HL-60 (cell line): Measurements from ENCODE around the gene SAPCD2.
"Not testable (repeated sequence)": the region's sequence is repeated elsewhere in the genome, so short reads cannot be mapped to it uniquely, and the experiment has no call there.

Experiments
- DNase-seq, 2 experiments: peaks; one replicate each; pipeline ENCODE4 v3.0.0-alpha.2; 2010 to 2020; ENCODE audit warnings: low read depth in 1 of 2, low spot score in 1 of 2
- H3K27ac ChIP-seq: fragments of 250-450 bp; sonication (Bioruptor Pico); replicated peaks from 2 replicates; pipeline ENCODE4 v1.5.1; 2020; ENCODE audit warnings: mild to moderate bottlenecking, moderate library complexity
- H3K27me3 ChIP-seq: fragments of 250-450 bp; sonication (Bioruptor Pico); 2 replicates; pipeline ENCODE4 v1.5.1; 2021; ENCODE audit warnings: mild to moderate bottlenecking, moderate library complexity; ENCODE audit not compliant: insufficient read depth, poor library complexity, severe bottlenecking
- H3K4me3 ChIP-seq: replicated peaks from 2 replicates; pipeline ENCODE4 v1.5.1; 2011; ENCODE audit warnings: mild to moderate bottlenecking, control low read depth, low read length; ENCODE audit not compliant: insufficient read depth
- GABPA ChIP-seq: IDR thresholded peaks from 2 replicates; pipeline ENCODE4 v1.6.1; 2012; ENCODE audit warnings: low read depth
- POLR2AphosphoS5 ChIP-seq: IDR thresholded peaks from 2 replicates; pipeline ENCODE4 v1.6.1; 2012; ENCODE audit warnings: low read depth
- REST ChIP-seq: IDR thresholded peaks from 2 replicates; pipeline ENCODE4 v1.6.1; 2012; ENCODE audit warnings: low read depth; ENCODE audit not compliant: insufficient replicate concordance
- SPI1 ChIP-seq: IDR thresholded peaks from 2 replicates; pipeline ENCODE4 v1.6.1; 2012; ENCODE audit warnings: low read depth, mild to moderate bottlenecking, borderline replicate concordance
- long read RNA-seq: library from polyadenylated mRNA; unstranded; transcript quantifications from one replicate; pipeline ENCODE4 v2.0.0, GENCODE V29; 2020
- TF ChIP-seq, protein P1 (sequence below): IDR thresholded peaks from one replicate; pipeline ENCODE4 v1.5.1; 2011; ENCODE audit warnings: low read length, control low read depth, inconsistent platforms; ENCODE audit not compliant: insufficient read depth

SAPCD2 gene
- long read RNA-seq, partial matches to known transcripts, result 5 of 18 reads
- long read RNA-seq, other reads (novel, unspliced or antisense), result 12 of 18 reads

DNA sequence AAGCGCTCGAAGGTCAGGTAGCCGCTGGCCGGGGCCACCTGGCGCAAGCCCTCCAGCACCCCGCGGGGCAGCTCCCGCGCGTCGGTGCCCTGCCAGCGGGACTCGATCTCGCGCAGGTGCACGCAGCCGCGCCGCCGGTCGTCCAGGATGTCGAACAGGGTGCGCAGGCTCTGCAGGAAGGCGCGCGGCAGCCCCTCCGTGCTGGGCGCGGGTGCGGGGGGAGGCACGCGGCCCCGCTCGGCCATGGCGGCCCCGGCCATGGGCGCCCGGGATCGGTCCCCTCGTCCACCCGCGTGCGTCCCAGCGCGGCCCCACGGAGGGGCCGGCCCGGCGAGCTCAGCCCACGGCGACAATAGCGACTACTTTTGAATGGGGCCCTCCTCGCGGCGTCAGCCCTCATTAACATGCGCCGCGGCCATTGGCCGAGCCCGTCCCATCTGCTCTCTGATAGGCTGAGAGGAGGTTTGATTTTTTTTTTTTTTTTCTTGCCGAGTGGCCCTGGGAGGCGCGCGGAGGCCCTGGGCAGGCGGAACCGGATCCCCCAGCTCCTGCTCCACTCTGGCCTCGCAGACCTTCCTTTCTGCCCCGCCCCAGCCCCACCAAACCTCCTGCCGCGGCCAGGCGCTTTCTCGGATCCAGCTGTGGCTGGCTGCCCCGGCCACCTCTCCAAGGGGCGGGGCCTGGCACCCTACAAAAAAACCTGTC lies at the start of gene SAPCD2:
SAPCD2 (minus strand) TSS at position 357 of the 705 bp plus-strand sequence; CDS start at position 260, 97 bp downstream.
- Histone ChIP-seq H3K27ac (peak within 1 kb of the TSS; percentile 37; the same call in 1 of the 2 replicates), H3K4me3 (peak within 1 kb of the TSS; percentile 50), H3K27me3 (no peaks in the 10 kb centered on the region)
- peak; percentile 87 to 90 for DNase-seq
- TF ChIP-seq, protein P1, sequence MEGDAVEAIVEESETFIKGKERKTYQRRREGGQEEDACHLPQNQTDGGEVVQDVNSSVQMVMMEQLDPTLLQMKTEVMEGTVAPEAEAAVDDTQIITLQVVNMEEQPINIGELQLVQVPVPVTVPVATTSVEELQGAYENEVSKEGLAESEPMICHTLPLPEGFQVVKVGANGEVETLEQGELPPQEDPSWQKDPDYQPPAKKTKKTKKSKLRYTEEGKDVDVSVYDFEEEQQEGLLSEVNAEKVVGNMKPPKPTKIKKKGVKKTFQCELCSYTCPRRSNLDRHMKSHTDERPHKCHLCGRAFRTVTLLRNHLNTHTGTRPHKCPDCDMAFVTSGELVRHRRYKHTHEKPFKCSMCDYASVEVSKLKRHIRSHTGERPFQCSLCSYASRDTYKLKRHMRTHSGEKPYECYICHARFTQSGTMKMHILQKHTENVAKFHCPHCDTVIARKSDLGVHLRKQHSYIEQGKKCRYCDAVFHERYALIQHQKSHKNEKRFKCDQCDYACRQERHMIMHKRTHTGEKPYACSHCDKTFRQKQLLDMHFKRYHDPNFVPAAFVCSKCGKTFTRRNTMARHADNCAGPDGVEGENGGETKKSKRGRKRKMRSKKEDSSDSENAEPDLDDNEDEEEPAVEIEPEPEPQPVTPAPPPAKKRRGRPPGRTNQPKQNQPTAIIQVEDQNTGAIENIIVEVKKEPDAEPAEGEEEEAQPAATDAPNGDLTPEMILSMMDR, result no peak
- TF ChIP-seq GABPA, result no peak
- no peak for TF ChIP-seq SPI1
- TF ChIP-seq REST, result no peak
- no peak for TF ChIP-seq POLR2AphosphoS5

DNA sequence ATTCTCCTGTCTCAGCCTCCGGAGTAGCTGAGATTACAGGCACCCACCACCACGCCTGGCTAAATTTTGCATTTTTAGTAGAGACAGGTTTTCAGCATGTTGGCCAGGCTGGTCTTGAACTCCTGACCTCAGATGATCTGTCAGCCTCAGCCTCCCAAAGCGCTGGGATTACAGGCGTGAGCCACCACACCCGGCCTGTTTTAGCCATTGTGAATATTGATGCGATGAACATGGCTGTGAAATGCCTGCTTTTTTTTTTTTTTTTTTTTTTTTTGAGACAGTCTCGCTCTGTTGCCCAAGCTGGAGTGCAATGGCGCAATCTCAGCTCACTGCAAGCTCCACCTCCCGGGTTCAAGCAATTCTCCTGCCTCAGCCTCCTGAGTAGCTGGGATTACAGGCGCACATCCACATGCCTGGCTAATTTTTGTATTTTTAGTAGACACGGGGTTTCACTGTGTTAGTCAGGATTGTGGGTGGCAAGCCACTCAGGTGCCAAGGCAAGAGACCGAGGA lies 47.8 kb upstream of the SAPCD2 start:
- DNase-seq, result peak in 1 of 2 experiments; percentile 79
- H3K27ac ChIP-seq, H3K4me3 ChIP-seq, H3K27me3 ChIP-seq: not testable (repeated sequence)

GRCh38 chr9:137117269-137117731 lies 46.9 kb upstream of the SAPCD2 start:
- no peak overlapping the region for H3K27ac ChIP-seq
- H3K27me3 ChIP-seq, result no peaks in the 10 kb centered on the region
- H3K4me3 ChIP-seq, result no peak overlapping the region
- no peak for TF ChIP-seq POLR2AphosphoS5
- TF ChIP-seq, protein P1, result no peak
- no peak for TF ChIP-seq SPI1
- TF ChIP-seq GABPA, result no peak
- no peak for TF ChIP-seq REST
- DNase-seq, result no peak

DNA sequence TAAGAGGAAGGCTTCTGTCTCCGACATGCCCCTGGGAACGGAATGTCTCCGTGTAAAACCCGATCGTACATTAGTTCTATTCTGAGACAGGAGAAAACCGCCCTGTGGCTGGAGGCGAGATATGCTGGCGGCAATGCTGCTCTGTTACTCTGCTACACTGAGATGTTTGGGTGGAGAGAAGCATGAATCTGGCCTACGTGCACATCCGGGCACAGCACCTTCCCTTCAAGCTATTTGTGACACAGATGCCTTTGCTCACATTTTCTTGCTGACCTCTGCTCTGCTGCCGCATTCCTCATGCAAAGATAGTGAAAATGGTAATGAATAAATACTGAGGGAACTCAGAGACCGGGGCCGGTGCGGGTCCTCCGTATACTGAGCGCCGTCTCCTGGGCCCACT lies 46.4 kb upstream of the SAPCD2 start:
- Histone ChIP-seq H3K27ac (no peak overlapping the region), H3K4me3 (no peak overlapping the region), H3K27me3 (no peaks in the 10 kb centered on the region)
- no peak for DNase-seq
- TF ChIP-seq POLR2AphosphoS5, result no peak
- no peak for TF ChIP-seq REST
- TF ChIP-seq, protein P1, result no peak
- no peak for TF ChIP-seq GABPA
- TF ChIP-seq SPI1, result no peak
